Esophagus squamous epithelium (tissue), 4 donors: ENCODE data around the gene DLGAP1.

Experiments used
- POLR2A ChIP-seq, 4 donors: fragments of 450-650 bp; IDR thresholded peaks; one replicate each; pipeline ENCODE4 v1.6.1; 2017; ENCODE audit warnings: antibody characterized with exemption in 4 of 4, mild to moderate bottlenecking in 4 of 4, moderate library complexity in 3 of 4
- TF ChIP-seq, protein P1 (sequence below), 6 experiments: fragments of 450-650 bp in 4 of 6; fragments of 200-600 bp in 2 of 6; sonication (generic) in 2 of 6; IDR thresholded peaks; one replicate each; pipeline ENCODE4 v1.5.1; 2016 to 2019; ENCODE audit warnings: antibody characterized with exemption in 6 of 6, mild to moderate bottlenecking in 4 of 6, moderate library complexity in 4 of 6

DNA sequence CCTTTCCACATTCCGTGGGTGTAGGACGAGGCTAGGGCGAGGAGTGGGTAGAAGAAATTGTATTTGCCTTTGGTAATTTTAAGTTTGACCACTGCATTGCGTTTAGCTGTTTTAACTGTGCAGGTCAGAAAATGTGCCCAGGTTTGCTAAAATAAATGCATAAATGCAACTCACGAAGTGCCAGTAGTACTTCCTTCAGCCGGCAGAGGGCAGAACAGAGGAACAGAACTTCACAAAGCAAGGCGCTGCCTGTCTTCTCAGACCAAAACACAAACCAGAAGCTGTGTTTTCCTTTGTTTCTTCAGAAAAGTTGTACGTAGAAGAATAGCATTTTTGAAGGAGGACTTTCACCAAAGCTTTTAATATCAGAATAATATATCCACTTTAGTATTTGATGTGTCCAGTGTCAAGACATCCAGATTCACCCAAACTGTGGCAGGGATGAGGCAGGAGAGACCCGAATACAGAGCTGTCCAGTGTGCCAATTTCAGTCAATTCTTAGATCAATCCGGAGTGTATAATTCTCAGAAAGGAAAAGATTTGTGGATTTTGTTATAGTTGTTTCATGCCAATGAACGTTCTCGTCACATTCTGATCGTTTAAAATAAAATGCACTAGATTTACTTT lies 348.6 kb downstream of the DLGAP1 start:
- TF ChIP-seq POLR2A (IDR thresholded peaks at IDR 0.05): no peak
- TF ChIP-seq, protein P1, sequence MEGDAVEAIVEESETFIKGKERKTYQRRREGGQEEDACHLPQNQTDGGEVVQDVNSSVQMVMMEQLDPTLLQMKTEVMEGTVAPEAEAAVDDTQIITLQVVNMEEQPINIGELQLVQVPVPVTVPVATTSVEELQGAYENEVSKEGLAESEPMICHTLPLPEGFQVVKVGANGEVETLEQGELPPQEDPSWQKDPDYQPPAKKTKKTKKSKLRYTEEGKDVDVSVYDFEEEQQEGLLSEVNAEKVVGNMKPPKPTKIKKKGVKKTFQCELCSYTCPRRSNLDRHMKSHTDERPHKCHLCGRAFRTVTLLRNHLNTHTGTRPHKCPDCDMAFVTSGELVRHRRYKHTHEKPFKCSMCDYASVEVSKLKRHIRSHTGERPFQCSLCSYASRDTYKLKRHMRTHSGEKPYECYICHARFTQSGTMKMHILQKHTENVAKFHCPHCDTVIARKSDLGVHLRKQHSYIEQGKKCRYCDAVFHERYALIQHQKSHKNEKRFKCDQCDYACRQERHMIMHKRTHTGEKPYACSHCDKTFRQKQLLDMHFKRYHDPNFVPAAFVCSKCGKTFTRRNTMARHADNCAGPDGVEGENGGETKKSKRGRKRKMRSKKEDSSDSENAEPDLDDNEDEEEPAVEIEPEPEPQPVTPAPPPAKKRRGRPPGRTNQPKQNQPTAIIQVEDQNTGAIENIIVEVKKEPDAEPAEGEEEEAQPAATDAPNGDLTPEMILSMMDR (IDR thresholded peaks at IDR 0.05): peak; percentile 33 to 83 (median 78)
